GM19463 (cell line): ENCODE results near the gene PPP6R2.

Experiments used
- ATAC-seq: cut with Tn5 transposase; IDR thresholded peaks from one replicate; pipeline ENCODE4 v1.9.1; 2021; ENCODE audit warnings: mild to moderate bottlenecking, moderate library complexity; ENCODE audit not compliant: unreplicated experiment

Gene PPP6R2

GRCh38 chr22:50342651-50343540 is at the start of gene PPP6R2:
PPP6R2 (plus strand) TSS chr22:50343327; CDS start chr22:50393909, 50,582 bp downstream.
- ATAC-seq, result peak; percentile 60

DNA sequence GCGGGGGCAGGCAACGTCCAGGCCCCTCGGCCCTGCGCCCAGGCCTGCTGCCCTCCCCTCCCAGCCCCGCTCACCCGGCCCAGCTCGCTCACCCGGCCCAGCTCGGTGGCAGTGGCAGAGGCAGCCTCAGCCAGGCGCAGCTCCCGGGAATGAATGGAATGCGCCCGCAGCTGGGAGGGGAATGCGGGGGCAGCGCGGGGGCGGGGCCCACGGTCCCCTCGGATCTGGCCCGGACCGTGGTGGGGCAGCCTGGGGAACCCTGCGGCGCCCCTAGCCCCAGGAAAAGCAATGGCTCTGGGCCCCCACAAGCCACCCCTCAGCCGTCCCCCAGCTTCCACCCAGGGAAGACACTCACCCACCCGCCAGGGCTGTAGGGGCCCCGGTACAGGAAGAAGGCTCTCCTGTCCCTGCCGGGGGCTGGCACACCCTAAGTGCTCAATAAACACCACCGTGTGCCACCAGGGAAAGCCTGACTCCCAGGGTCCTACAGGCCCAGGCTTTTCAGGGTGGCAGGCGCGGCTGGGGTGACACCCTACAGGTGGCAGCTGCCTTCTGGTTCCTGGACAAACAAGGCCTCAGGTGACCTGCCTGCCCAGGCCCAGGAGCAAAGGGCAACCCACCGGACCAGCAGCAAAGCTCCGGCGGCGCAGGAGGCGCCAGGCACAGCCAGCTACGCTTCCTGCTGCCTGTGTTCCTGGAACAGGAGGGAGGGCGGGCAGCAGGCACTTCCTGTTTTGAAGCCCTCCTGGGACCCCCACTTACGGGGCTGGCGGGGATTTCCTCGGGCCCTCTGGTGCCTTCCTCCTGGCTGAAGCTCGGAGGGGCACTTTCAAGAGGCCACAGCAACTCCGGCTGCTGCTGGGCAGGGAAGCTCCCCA is 49.4 kb upstream of the PPP6R2 start:
- ATAC-seq, result no peak

- no peak for ATAC-seq
Observed at GRCh38 chr22:50294319-50294656, 48.8 kb upstream of the PPP6R2 start.

- ATAC-seq, result no peak
Observed at GRCh38 chr22:50296658-50297490, 46.3 kb upstream of the PPP6R2 start.

- ATAC-seq, result no peak
Observed at GRCh38 chr22:50297510-50298265, 45.4 kb upstream of the PPP6R2 start.

GRCh38 chr22:50298266-50298637 is 44.9 kb upstream of the PPP6R2 start:
- ATAC-seq, result no peak

GRCh38 chr22:50298937-50299784 is 44.0 kb upstream of the PPP6R2 start:
- ATAC-seq, result no peak

- no peak for ATAC-seq
Observed at GRCh38 chr22:50299785-50300619, 43.1 kb upstream of the PPP6R2 start.

DNA sequence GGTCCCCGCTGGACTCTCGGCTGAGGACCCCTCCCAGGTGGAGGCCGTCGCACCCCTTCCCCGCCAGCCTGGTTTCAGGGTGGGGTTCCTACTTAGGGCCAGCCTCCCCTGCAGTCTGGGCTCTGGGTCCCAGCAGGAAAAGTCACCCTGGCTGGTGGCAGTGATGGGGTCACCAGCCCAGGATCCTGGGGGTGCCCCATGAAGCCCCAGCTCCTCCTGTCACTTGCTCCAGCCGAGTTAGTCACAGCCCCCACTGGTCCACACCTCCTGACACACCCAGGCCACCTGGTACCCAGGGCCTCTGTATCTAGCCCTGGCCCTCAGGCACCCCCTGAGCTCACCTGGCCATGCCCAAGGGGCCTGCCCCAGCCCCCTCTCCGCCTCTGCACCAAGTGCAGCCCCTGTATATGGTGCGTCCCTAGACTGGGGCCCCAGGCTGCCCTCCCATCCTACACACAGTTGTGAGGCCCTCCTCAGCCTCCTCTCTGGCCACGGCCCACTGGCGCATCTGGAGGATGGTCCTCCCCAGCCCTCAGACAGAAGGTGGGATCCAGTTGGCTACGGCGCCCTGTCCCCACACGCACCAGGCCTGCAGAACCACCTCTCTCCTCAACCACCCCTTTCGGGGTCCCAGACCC is 42.4 kb upstream of the PPP6R2 start:
- no peak for ATAC-seq

DNA sequence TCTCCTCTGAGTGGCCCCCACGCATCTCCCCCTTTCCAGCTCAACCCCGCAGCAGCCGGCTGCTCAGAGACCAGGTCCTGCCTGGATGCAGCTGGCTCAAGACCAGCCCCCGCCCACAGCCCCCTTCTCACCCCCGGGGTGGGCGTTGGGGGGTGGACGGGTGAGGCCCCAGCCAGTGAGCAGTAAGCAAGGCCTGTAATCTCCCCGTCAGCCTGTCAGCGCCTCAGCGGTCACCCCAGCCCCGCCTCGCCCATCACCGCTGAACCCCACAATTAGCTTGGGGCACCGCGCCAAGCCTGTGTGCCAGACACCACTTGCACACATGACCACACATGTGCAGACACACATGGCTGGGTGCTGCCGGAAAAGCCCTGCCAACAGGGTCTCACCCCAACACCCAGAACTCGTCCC is 41.5 kb upstream of the PPP6R2 start:
- ATAC-seq, result no peak

- ATAC-seq, result no peak
Observed at GRCh38 chr22:50302041-50302541, 41.0 kb upstream of the PPP6R2 start.

- no peak for ATAC-seq
Observed at GRCh38 chr22:50302564-50302963, 40.6 kb upstream of the PPP6R2 start.

DNA sequence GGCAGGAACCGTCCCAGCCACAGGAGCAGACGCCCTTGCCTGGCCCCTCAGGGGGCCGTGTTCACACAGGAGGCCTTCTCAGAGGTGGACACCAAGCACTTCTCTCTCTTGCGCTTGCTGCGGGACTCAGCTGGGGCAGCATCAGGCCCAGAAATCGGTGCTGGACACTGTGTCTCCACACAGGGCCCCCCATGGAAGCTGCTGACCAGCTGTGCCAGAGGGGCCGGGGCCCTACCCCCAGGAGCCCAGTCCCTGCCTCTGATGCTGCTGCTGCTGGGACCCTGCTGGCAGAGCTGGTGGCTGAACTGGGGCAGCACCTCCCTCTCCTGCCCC is 39.6 kb upstream of the PPP6R2 start:
- no peak for ATAC-seq

DNA sequence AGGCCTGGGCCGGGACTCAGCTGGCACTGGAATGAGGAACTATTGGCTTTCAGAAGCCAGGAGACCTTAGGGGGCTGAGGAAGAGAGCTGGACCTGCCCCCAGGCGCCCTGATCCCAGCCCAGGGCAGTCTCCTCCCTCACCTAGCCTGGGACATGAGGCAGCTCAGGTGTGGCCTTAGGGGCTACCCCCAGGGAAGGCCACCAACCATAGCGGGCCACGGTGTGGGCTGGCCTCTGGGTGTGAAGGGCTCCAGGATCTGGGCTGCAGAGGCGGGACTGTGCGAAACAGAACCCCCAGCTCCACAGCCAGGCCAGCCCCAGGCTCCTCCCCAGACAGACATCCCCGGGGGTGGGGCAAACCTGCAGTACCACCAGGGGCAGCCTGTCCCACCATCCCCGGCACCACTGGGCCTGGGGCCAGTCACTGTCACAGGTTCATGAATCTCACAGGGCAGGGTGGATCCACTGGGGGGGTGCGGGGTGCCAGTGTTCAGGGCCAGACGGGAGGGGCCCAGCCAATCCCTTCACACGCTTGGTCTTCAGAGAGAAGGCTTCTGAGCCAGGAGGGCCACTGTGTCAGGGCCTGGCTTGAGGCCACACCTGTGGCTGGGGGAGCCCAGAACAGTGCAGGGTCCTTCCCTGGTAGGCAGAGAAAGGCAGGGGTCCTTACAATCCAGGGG is 39.1 kb upstream of the PPP6R2 start:
- no peak for ATAC-seq

DNA sequence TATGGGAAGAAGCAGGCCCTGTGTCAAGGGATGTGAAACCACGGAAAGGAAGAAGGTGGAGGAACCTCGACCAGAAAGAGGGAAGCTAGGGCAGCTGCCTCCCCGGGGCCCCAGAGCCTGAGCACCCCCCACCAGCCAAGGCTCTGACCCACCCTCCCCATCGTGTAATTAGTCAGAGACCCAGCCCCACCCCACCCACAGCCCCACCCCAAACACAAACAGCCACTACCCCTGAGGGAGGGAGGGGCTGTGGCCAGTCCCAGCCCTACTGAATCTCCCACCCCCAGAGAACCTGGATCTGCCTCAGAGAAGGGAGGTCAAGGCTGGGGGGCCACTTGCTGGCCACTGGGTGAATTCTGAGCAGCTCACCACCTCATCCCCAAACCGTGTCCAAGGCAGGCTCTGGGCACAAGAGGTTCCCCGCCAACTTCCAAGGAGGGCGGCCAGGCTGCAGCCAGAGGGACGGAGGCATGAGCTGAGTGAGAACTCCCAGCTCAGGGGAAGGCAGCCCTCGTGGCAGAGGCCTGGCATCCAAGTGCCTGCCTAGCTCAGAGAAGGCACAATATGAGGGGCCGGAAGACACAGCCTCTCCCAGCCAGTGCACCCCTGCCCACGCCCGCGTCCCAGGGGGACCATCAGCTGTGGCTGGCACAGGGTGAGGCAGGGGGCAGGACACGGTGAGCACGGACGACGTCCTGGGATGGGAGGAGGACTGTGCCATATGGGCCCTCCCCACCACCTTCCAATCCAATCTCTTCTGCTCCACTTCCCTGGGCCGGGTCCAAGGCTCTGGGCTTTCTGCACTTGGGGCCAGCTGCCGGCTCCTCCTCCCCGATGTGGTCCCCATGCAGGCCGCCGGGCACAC is 38.4 kb upstream of the PPP6R2 start:
- no peak for ATAC-seq

DNA sequence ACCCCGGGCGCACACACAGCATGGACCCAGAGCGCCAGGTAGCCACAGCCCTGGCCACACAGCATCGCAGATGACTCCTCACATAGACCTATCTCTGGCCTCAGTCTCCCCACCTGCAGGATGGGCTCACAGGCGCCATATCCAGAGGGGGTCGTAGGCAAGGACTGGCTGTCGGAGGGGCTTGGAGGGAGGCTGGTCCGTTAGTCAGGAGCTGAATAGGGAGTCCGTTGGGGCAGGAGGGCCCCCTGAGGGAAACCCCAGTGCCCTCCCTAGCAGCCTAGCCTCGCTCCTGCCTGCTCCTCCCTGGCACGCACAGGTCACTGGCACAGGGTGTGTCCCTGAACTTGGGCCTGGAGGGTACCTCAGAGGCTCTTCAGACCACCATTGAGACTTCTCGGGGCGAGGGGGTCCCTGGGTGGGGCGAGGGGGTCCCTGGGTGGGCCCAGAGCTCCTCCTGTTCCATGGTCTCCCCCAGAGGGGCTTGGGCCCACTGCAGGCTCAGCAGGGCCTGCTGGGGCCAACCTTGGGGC is 37.7 kb upstream of the PPP6R2 start:
- no peak for ATAC-seq
